ENCODE results near the gene TMTC3. TPM values are rescaled to one million over a fixed set of nuclear protein-coding genes. Genes with fewer than 3 reads are reported as not detected.
"Not testable (repeated sequence)": the region's sequence is repeated elsewhere in the genome, so short reads cannot be mapped to it uniquely, and the experiment has no call there.

TMTC3 gene
- polyA plus RNA-seq, 1 of the 3 experiments (the other 2 are of a cell fraction) = 2.8 TPM

DNA sequence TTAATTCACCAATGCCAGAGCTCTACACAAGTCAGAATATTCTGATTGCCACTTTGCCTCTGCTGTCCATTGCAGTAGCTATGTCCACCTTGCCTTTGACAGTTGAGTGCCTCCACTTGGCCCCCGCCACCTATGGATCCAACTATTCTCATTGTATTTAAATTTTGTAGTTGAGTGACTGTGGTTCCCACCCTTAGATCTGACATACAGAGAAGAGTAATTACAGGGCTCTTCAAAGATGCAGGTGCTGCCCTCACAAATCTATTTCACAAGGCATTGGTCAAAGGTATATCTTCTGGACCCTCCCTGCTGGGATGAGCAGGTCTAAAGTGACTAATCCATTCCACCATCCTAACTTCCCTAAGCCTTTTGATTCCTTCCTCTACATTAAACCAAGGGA lies 68.2 kb downstream of the TMTC3 start:
- 79% methylated on average over 1 of the region's 1 CpG for WGBS (ENCODE audit: low lambda C conversion rate)
- POLR2A ChIA-PET; CTCF ChIA-PET; H3K36me3 ChIP-seq (replicated peaks in 1 of 2; ENCODE audit: control insufficient read depth in 1 of 2, insufficient read depth in 2 of 2, low read length in 1 of 2); H3K27ac ChIP-seq (ENCODE audit: low read depth in 2 of 2, low read length in 1 of 2); H3K4me2 ChIP-seq; DNase-seq; H2AFZ ChIP-seq (ENCODE audit: low read depth); H3K9me2 ChIP-seq; H3K79me2 ChIP-seq (ENCODE audit: insufficient read depth); H4K20me1 ChIP-seq (ENCODE audit: insufficient read depth); H3K27me3 ChIP-seq (ENCODE audit: insufficient read depth); H3K4me3 ChIP-seq (ENCODE audit: low read depth in 2 of 2, low read length in 1 of 2); H3F3A ChIP-seq (replicated peaks; ENCODE audit: insufficient read depth); H3K4me1 ChIP-seq (ENCODE audit: control insufficient read depth in 1 of 2, insufficient read depth in 2 of 2, low read depth in 1 of 2, low read length in 1 of 2); H3K9ac ChIP-seq: not testable (repeated sequence)
- H3K9me3 ChIP-seq = peaks cover 17% of the 10 kb centered on the region

DNA sequence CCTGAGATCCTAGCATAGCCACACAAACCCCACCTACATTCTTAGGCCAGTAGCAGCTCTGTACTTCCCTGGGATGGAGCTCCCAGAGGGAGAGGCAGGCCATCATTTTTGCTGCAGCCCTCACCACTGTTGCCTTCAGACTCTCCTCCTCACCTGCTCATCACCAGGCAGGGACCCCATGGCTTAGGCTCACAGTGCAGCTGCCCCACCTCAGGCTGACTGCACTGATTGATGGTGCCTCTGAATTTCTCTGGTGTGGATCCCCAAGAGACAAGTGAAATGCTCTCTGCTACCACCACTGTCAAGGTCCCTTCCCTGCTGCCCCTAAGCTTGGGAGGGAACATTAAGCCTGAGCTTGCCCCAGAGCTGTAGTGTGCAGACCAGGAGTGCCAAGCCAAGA lies 76.2 kb downstream of the TMTC3 start:
- peaks cover 6% of the 10 kb centered on the region; the same call in 1 of the 2 replicates for H3K9me2 ChIP-seq
- H2AFZ ChIP-seq (ENCODE audit: low read depth) = no peak overlapping the region
- no peaks in the 10 kb centered on the region for H4K20me1 ChIP-seq (ENCODE audit: insufficient read depth)
- H3F3A ChIP-seq (replicated peaks; ENCODE audit: insufficient read depth) = no peaks in the 10 kb centered on the region
- no peak overlapping the region for H3K9ac ChIP-seq
- H3K4me2 ChIP-seq = no peak overlapping the region
- no peak for TF ChIP-seq ELF1 (IDR thresholded peaks at IDR 0.05)
- TF ChIP-seq, protein P1, sequence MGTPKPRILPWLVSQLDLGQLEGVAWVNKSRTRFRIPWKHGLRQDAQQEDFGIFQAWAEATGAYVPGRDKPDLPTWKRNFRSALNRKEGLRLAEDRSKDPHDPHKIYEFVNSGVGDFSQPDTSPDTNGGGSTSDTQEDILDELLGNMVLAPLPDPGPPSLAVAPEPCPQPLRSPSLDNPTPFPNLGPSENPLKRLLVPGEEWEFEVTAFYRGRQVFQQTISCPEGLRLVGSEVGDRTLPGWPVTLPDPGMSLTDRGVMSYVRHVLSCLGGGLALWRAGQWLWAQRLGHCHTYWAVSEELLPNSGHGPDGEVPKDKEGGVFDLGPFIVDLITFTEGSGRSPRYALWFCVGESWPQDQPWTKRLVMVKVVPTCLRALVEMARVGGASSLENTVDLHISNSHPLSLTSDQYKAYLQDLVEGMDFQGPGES (IDR thresholded peaks at IDR 0.05; ENCODE audit: low read depth, low read length) = no peak
- TF ChIP-seq RXRA (IDR thresholded peaks at IDR 0.05; ENCODE audit: borderline replicate concordance, low read depth) = no peak
- no peak for TF ChIP-seq USF2 (IDR thresholded peaks at IDR 0.05; ENCODE audit: borderline replicate concordance, low read depth, low read length)
- no peak for TF ChIP-seq TCF12 (IDR thresholded peaks at IDR 0.05)
- ChIA-PET POLR2A (no interaction called here), CTCF (no interaction called here)
- H3K27me3 ChIP-seq (ENCODE audit: insufficient read depth) = no peaks in the 10 kb centered on the region
- H3K9me3 ChIP-seq = peaks cover 19% of the 10 kb centered on the region; the same call in 1 of the 2 replicates
- H3K4me1 ChIP-seq (ENCODE audit: control insufficient read depth in 1 of 2, insufficient read depth in 2 of 2, low read depth in 1 of 2, low read length in 1 of 2) = no peaks in the 10 kb centered on the region
- no peak overlapping the region for H3K27ac ChIP-seq (ENCODE audit: low read depth in 2 of 2, low read length in 1 of 2)
- H3K79me2 ChIP-seq (ENCODE audit: insufficient read depth) = no peaks in the 10 kb centered on the region
- no peak overlapping the region for H3K4me3 ChIP-seq (ENCODE audit: low read depth in 2 of 2, low read length in 1 of 2)
- no peak for DNase-seq
- H3K36me3 ChIP-seq (replicated peaks in 1 of 2; ENCODE audit: control insufficient read depth in 1 of 2, insufficient read depth in 2 of 2, low read length in 1 of 2) = peaks cover 0 to 11% of the 10 kb centered on the region in 2 experiments

DNA sequence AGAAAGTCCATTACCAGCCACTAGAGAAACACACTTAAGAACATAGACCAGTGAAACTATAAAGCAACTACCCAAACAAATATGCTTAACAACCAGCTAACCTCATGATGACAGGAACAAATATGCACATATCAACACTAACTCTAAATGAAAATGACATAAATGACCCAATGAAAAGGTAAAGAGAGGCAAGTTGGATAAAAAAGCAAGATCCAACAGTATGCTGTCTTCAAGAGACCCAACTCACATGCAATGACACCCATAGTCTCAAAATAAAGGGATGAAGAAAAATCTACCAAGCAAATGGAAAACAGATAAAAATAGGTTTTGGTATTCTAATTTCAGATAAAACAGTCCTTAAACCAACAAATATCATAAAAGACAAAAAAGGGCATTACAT lies 77.8 kb downstream of the TMTC3 start:
- CTCF ChIA-PET = no interaction called here
- no peak for TF ChIP-seq USF2 (IDR thresholded peaks at IDR 0.05; ENCODE audit: borderline replicate concordance, low read depth, low read length)
- TF ChIP-seq RAD21 (IDR thresholded peaks at IDR 0.05; ENCODE audit: low read length) = no peak
- no peak for TF ChIP-seq EP300 (IDR thresholded peaks at IDR 0.05; ENCODE audit: borderline replicate concordance in 1 of 2, low read depth in 1 of 2, low read length in 1 of 2)
- TF ChIP-seq, protein P2, sequence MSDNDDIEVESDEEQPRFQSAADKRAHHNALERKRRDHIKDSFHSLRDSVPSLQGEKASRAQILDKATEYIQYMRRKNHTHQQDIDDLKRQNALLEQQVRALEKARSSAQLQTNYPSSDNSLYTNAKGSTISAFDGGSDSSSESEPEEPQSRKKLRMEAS (IDR thresholded peaks at IDR 0.05; ENCODE audit: low read depth) = no peak
- TF ChIP-seq, protein P3, sequence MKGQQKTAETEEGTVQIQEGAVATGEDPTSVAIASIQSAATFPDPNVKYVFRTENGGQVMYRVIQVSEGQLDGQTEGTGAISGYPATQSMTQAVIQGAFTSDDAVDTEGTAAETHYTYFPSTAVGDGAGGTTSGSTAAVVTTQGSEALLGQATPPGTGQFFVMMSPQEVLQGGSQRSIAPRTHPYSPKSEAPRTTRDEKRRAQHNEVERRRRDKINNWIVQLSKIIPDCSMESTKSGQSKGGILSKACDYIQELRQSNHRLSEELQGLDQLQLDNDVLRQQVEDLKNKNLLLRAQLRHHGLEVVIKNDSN (IDR thresholded peaks at IDR 0.05; ENCODE audit: borderline replicate concordance, low read depth) = no peak
- TF ChIP-seq, protein P1 (IDR thresholded peaks at IDR 0.05; ENCODE audit: low read depth, low read length) = no peak
- TF ChIP-seq JUND (IDR thresholded peaks at IDR 0.05) = no peak
- no peak for TF ChIP-seq FOXM1 (IDR thresholded peaks at IDR 0.05; ENCODE audit: low read depth)
- TF ChIP-seq, protein P4, sequence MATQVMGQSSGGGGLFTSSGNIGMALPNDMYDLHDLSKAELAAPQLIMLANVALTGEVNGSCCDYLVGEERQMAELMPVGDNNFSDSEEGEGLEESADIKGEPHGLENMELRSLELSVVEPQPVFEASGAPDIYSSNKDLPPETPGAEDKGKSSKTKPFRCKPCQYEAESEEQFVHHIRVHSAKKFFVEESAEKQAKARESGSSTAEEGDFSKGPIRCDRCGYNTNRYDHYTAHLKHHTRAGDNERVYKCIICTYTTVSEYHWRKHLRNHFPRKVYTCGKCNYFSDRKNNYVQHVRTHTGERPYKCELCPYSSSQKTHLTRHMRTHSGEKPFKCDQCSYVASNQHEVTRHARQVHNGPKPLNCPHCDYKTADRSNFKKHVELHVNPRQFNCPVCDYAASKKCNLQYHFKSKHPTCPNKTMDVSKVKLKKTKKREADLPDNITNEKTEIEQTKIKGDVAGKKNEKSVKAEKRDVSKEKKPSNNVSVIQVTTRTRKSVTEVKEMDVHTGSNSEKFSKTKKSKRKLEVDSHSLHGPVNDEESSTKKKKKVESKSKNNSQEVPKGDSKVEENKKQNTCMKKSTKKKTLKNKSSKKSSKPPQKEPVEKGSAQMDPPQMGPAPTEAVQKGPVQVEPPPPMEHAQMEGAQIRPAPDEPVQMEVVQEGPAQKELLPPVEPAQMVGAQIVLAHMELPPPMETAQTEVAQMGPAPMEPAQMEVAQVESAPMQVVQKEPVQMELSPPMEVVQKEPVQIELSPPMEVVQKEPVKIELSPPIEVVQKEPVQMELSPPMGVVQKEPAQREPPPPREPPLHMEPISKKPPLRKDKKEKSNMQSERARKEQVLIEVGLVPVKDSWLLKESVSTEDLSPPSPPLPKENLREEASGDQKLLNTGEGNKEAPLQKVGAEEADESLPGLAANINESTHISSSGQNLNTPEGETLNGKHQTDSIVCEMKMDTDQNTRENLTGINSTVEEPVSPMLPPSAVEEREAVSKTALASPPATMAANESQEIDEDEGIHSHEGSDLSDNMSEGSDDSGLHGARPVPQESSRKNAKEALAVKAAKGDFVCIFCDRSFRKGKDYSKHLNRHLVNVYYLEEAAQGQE (IDR thresholded peaks at IDR 0.05; ENCODE audit: low read depth, low read length) = no peak
- no peak for TF ChIP-seq POLR2AphosphoS5 (IDR thresholded peaks at IDR 0.05; ENCODE audit: low read depth, low read length)

More for the DNA sequence above, 77.8 kb downstream of the TMTC3 start:
- no peak overlapping the region for H3K4me3 ChIP-seq (ENCODE audit: low read depth in 2 of 2, low read length in 1 of 2)
- H3K9me3 ChIP-seq = peaks cover 20% of the 10 kb centered on the region
- no peak for DNase-seq
- no peaks in the 10 kb centered on the region for H4K20me1 ChIP-seq (ENCODE audit: insufficient read depth)
- no peaks in the 10 kb centered on the region for H3F3A ChIP-seq (replicated peaks; ENCODE audit: insufficient read depth)
- H3K9me2 ChIP-seq = no peaks in the 10 kb centered on the region
- peaks cover 0 to 8% of the 10 kb centered on the region in 2 experiments for H3K36me3 ChIP-seq (replicated peaks in 1 of 2; ENCODE audit: control insufficient read depth in 1 of 2, insufficient read depth in 2 of 2, low read length in 1 of 2)
- no peak overlapping the region for H2AFZ ChIP-seq (ENCODE audit: low read depth)
- no peak overlapping the region for H3K27ac ChIP-seq (ENCODE audit: low read depth in 2 of 2, low read length in 1 of 2)
- H3K4me1 ChIP-seq (ENCODE audit: control insufficient read depth in 1 of 2, insufficient read depth in 2 of 2, low read depth in 1 of 2, low read length in 1 of 2) = no peaks in the 10 kb centered on the region
- H3K9ac ChIP-seq = no peak overlapping the region
- no peaks in the 10 kb centered on the region for H3K27me3 ChIP-seq (ENCODE audit: insufficient read depth)
- H3K79me2 ChIP-seq (ENCODE audit: insufficient read depth) = no peaks in the 10 kb centered on the region
- POLR2A ChIA-PET = no interaction called here
- H3K4me2 ChIP-seq = no peak overlapping the region

All from SK-N-SH (cell line).